ENCODE results near the gene TJP1.

TJP1 gene

DNA sequence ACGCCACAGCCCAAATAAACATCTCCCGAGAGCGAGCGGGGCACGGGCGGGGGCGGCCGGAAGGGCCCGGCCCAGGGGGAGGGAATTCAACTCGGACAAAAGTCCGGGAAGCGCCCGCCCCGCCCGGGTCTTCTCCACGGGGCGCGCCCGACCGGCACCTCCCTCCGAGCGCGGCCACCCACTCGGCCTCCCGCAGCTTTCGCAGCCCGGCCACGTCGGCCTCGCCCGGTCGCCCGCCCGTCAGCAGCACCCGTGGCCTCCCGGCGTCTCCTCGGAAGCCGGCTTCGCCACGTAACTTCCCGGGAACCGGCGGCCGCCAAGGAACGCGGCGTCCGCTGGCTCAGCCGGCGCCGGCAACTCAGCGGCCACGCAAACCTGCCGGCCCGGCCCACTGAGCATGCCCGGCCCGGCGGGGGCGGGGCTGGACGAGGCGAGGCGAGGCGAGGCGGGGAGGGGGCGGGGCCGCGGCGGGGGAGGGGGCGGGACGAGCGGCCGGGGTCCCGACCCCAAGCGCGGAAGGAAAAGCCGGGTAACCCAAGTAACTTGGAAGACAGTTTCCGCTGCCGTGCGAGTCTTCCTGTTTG, at the start of gene TJP1:
TJP1 (minus strand) TSS at position 369 of the 584 bp plus-strand sequence. CDS start 440 bp downstream, outside the sequence.
- DNase-seq (ENCODE audit: low spot score) = peak; percentile 68

DNA sequence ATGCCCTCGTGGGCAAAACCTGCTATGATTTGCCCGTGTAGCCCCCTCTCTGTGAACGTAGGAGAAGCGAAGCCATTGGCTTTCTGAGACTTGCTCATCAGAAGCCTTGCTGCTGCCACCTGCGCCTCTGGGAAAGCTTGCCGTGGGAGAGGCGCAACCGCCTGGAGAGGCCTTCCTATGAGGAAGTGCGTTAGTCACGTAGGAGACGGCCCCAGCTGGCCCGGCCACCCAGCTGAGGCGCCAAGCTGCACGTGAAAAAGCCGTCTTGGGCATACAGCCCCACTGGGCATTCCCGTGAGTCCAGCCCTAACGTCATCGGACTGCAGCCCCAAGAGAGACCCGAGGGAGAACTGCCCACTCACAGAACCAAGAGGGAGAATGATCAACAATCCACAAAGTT, 49.1 kb upstream of the TJP1 start:
- no peak for DNase-seq (ENCODE audit: low spot score)

DNA sequence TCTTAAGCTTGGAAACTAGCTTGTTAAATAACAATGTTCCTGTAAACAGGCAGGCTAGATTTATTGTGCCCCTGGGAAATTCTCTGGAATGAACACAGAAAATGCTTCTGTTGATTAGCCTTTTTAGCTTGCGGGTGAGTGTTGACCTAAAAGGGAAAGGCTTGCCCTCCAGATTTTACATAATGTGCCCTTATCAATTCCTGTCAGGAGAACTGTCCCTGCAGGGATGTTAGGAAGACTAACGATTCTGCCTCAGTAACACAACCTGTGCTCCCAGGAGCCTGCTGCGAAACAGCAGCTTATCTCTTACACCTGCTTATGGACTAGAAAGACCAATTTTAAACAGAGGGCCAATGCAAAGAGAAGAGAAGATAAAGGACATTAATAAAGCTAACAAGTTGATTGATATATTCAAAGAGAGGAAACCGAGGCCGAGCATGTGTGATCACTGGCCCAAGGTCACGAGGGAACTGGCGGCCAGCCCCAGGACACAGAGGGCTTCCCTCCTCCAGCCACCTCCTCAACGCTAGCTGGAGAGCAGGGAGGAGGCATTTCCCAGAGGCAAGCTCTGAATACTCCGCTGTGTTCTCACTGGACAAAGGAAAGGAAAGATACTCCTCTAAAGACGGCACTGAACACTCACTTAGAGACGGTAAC, 48.4 kb upstream of the TJP1 start:
- DNase-seq (ENCODE audit: low spot score) = no peak

DNA sequence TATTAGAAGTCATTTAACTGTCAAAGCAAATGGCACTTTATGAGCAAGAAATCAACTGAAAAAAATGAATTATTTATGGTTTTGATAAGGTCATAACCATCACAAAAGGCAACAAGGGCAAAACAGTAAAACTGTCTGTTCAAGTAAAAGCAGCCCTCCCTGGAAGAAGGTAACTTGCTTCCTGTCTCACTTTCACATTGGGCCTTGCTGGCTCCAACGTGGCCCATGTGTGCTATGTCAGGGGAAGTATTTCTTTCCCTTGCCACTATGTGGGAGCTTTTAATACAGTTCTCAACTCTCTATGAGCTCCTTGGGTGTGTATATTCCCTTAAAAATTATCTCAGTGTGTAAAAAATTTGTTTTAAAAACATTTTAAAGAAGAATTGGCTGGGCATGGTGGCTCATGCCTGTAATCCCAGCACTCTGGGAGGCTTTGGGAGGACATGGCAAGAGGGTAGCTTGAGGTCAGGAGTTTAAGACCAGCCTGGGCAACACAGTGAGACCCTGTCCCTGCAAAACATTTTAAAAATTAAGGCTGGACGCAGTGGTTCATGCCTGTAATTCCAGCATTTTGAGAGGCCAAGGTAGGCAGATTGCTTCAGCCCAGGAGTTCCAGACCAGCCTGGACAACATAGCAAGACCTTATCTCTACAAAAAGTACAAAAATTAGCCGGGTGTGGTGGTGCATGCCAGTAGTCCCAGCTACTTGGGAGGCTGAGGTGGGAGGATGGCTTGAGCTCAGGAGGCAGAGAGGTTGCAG, 45.2 kb upstream of the TJP1 start:
- no peak for DNase-seq (ENCODE audit: low spot score)

DNA sequence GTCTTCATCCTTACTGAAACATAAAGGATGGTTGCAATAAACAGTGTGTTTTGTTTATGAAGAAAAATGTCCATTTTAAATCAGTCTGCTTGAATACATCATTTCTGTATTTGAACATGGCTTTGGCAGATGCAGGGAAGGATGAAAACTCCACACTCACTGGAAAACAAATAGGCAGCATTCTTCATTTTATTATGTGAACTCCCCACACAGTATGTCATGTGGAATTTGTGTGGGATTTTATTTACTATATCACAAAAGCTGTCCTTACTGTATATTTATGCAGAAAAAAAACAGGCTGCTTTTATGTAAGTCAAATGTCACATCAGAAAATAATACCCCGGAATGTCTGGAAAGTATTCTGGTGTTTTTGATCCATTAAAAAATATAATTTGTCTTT, 44.1 kb upstream of the TJP1 start:
- no peak for DNase-seq (ENCODE audit: low spot score)

DNA sequence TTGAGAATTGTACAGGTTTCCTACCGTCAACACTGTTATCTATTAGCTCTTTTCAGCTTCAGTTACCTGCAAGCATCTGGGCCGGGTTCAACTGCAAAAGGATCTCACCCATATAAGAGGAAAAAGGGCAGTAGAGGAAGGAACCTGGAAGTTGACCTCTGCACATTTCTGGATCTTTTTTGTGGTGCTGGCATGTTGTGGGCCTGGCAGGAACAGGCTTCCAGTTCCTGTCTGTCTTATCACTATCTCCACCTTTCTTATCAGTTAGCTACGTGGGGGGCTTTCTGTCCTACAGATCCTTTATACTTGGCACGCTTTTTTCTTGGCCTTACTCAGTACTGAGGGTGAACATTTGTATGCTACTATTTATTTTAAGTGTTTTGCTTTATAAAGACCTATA, 42.2 kb upstream of the TJP1 start:
- DNase-seq (ENCODE audit: low spot score) = no peak

DNA sequence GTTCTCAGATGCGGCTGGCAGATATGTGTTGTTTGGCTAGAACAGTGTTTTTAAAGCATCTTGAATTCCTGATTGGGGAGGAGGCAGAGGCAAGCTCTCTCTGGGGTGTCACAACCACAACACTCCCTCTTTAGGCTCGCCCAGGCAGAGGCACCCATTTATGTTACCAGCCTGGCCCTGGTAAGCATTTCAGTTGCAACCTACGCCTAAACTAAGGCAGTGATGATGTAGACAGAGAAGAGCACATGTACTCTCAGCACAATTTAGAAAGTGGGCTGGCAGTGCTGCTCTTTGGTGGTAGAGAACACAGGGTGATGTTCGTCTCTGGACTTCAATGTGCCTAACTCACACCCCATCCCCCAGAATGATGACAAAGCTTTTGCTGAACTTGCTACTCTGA, 41.2 kb upstream of the TJP1 start:
- DNase-seq (ENCODE audit: low spot score) = no peak

DNA sequence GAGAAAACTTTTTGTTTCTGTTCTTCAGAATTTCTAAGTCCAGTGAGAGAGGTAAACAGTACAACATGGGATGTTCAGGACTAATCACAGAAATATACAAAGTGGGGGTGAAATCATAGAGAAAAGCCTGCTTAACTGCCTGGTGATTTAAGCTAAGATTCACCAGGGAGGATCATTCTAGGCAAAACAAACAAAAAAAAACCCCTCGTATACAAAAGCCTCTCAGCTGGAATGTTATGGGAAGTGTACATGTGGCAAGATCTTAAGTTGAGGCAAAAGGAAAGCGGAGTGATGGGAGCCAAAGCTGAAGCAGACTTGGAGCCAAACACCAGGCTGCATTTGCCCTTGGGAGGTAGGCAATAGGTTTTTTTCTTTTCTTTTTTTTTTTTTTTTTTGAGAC, 40.0 kb upstream of the TJP1 start:
- no peak for DNase-seq (ENCODE audit: low spot score)

DNA sequence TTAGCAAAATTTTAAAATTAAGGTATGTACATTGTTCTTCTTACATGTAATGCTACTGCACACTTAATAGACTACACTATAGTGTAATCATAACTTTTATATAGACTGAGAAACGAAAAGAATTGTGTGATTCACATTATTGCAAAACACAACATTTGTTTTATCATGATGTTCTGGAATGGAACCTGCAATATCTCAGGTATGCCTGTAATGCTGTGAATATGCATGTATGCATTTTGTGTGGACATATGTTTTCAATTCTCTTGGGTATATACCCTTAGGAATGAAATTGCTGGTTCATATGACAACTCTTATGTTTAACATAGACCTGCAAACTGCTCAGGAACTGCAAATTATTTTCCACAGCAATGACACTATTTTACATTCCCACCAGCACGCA, 38.6 kb upstream of the TJP1 start:
- DNase-seq (ENCODE audit: low spot score) = no peak

GRCh38 chr15:29859973-29860715, 37.9 kb upstream of the TJP1 start:
- DNase-seq (ENCODE audit: low spot score) = no peak

DNA sequence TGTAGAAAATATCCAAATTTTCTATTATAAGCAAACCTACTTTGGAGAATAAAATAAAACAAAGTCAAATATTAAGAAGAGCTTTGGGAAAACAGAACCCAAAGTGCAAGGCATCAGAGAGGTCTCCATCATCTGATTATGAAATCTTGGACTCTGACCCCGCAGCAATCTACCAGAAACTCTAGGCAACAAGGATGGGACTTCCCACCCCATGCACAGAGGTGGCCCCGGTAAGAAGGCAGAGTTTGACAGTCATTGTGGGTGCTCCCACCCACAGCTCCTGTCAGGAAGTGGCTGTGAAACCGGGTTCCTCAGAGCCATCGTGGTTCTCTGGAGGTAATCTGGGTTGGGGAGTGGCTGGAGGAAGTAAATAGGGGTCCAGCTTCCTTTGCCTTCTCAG, 37.0 kb upstream of the TJP1 start:
- DNase-seq (ENCODE audit: low spot score) = no peak

DNA sequence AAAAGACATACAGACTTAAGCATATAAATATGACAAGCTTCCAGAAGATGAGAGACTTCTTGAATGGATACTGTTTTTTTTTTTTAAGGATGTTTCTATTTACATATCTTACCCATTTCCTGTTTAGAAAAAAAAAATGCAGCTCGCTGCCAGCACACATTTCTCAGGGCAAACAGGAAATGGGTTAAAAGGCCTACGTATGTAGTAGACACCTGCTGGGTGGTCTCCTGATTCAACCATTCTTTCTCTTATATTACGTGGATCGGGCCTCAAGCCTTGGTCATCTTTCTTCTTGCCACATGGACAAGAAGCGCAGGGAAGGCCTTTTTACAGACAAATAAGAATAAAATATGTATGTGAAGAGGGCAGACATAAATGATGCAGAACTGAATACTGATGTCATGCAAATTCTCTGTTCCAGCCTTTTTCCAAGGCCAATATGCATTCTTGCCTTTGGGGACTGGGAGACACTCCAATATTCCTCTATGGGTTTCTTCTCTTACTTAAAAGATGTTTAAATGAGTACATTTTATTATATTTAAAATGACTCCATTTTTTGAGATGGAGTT, 35.0 kb upstream of the TJP1 start:
- no peak for DNase-seq (ENCODE audit: low spot score)

- no peak for DNase-seq (ENCODE audit: low spot score)
Observed at GRCh38 chr15:29854413-29854812, 32.1 kb upstream of the TJP1 start.

- DNase-seq (ENCODE audit: low spot score) = no peak
Observed at GRCh38 chr15:29853211-29853987, 31.1 kb upstream of the TJP1 start.

DNA sequence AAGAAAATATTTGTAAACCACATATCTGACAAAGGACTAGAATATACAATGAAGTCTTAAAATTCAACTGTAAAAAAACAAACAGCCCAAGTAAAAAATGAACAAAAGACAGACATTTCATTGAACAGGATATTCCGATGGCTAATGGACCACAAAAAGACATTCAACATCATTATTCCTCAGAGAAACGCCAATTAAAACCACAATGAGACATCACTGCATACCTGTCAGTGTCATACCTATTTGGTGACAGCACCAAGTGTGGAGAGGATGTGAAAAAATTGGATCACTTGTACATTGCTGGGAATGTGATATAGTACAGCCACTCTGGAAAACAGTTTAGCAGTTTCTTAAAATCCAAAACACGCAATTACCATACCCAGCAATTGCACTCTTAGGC, 29.9 kb upstream of the TJP1 start:
- DNase-seq (ENCODE audit: low spot score) = peak; percentile 40

- no peak for DNase-seq (ENCODE audit: low spot score)
Observed at GRCh38 chr15:29849716-29850115, 27.4 kb upstream of the TJP1 start.

DNA sequence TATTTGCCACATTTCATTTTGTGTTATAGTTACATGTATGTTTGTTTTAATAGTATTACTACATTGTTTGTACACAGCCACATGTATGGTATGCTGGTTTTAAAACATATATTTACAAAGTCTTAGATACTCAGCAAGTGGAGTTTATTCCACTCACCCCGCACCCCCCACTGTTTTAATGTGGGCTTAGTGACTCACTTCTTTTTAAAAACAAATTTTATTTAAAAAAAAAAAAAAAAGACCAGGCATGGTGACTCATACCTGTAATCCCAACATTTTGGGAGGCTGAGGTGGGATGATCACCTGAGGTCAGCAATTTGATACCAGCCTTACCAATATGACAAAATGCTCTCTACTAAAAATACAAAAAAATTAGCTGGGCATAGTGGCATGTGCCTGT, 26.9 kb upstream of the TJP1 start:
- no peak for DNase-seq (ENCODE audit: low spot score)

DNA sequence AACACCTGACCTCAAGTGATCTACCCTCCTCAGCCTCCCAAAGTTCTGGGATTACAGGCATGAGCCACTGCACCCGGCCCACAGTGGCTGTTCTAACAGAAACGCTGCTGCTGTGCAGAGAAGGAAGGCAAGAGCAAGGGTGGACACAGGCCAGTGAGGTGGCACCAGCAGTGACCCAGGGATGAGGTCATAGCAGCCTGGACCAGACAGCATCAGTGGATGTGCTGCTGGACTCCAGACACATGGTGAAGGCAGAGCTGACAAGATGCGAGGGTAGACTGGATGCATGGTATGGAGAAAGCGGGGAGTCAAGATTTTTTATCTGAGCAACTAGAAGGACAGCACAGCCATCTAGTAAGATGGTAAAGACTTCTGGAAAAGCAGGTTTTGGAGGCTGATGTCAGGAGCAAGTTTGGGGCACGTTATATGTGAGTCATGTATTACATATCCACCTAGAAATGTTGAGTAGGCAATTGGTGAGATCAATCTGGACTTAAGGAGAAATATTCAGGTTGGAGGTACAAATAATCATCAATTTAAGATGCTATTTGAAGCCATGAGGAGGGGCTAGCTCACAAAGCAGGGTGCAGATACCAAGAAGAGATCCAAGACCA, 22.1 kb upstream of the TJP1 start:
- no peak for DNase-seq (ENCODE audit: low spot score)

DNA sequence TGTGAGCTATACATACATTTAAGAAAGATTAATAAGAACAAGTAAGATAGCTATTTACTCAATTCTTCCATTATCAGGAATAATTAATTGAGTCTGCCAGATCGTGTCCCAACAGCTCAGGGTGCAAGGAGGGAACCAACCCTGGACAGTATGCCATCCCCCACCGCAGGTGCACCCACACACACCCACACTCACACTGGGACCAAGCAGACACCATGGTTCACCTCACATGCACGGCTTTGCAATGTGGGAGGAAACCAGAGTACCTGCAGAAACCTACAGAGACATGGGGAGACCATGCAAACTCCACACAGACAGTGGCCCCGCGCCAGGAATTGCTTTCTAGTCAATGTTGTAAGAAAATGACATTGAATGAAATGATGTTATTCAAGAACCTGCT, 20.0 kb upstream of the TJP1 start:
- no peak for DNase-seq (ENCODE audit: low spot score)

DNA sequence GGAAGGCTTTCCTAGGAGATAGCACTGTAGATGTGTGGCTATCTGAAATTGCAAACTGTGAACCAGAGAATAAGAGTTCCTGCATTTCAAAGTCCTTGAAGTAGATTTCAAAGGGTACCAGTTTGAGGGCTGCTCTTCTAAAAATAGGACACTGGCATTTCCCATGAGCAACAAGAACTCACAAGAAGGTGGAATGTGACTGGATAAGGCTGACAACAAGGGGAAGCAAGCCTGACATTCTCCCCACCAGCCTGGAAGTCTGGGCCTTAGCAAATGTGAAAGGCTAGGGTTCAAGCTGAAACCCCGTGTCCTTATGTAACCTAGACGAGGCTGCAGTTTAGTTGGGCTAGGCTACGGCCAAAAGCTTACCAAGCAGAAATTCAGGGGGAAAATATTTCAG, 18.7 kb upstream of the TJP1 start:
- no peak for DNase-seq (ENCODE audit: low spot score)

DNA sequence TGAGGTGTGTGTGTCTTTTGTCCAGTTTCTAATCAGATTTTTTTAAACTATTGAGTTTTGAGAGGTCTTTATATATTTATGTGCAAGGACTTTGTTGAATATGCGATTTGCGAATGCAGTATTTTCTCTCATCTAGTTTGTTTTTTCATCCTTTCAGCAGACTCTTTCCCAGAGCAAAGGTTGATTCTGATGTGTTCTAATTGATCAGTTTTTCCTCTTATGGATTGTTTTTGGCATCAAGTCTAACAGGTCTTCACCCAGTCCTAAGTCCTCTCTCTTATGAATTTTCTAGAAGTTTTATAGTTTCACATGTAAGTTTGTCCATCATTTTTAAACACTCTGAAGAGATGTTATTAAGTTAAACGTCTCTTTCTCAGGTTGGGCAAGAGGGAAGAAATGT, 17.8 kb upstream of the TJP1 start:
- no peak for DNase-seq (ENCODE audit: low spot score)
